Measurements from ENCODE around the gene CLCN6. TPM values are rescaled to one million over a fixed set of nuclear protein-coding genes. Genes with fewer than 3 reads are reported as not detected.

Gene CLCN6
- total and polyA plus RNA-seq, 10 of the 15 experiments (the other 5 are each of a cell fraction or from before 2014, with no cell fraction given) = 2.2 to 20.9 (median 10.2) TPM

DNA sequence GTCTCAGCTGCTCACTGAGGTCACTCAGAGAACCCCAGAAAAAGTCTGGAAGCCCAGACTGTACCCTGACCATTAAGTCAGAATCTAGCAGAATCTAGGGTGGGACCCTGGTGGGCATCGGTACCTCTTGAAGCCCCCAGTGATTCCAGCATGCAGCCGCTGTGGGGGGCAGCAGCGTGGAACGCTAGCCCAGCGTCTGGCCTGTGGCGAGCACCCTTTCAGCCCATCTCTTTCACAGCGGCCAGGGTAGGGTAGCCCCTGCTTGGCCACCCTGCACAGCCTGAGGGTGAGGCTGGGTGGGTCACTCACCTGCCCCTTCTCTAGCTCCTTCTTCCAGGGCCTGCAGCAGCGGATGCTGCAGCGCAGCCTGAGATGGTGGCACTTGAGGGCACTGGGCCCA is 27.7 kb upstream of the CLCN6 start:
- no peak for DNase-seq (ENCODE audit: low read depth, low spot score)
- TF ChIP-seq MTA3 (IDR thresholded peaks at IDR 0.05; ENCODE audit: borderline replicate concordance, low read length) = no peak
- TF ChIP-seq, protein P1, sequence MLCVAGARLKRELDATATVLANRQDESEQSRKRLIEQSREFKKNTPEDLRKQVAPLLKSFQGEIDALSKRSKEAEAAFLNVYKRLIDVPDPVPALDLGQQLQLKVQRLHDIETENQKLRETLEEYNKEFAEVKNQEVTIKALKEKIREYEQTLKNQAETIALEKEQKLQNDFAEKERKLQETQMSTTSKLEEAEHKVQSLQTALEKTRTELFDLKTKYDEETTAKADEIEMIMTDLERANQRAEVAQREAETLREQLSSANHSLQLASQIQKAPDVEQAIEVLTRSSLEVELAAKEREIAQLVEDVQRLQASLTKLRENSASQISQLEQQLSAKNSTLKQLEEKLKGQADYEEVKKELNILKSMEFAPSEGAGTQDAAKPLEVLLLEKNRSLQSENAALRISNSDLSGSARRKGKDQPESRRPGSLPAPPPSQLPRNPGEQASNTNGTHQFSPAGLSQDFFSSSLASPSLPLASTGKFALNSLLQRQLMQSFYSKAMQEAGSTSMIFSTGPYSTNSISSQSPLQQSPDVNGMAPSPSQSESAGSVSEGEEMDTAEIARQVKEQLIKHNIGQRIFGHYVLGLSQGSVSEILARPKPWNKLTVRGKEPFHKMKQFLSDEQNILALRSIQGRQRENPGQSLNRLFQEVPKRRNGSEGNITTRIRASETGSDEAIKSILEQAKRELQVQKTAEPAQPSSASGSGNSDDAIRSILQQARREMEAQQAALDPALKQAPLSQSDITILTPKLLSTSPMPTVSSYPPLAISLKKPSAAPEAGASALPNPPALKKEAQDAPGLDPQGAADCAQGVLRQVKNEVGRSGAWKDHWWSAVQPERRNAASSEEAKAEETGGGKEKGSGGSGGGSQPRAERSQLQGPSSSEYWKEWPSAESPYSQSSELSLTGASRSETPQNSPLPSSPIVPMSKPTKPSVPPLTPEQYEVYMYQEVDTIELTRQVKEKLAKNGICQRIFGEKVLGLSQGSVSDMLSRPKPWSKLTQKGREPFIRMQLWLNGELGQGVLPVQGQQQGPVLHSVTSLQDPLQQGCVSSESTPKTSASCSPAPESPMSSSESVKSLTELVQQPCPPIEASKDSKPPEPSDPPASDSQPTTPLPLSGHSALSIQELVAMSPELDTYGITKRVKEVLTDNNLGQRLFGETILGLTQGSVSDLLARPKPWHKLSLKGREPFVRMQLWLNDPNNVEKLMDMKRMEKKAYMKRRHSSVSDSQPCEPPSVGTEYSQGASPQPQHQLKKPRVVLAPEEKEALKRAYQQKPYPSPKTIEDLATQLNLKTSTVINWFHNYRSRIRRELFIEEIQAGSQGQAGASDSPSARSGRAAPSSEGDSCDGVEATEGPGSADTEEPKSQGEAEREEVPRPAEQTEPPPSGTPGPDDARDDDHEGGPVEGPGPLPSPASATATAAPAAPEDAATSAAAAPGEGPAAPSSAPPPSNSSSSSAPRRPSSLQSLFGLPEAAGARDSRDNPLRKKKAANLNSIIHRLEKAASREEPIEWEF (IDR thresholded peaks at IDR 0.05; ENCODE audit: insufficient replicate concordance, low read depth, low read length) = no peak
- no peak for TF ChIP-seq ZNF217 (IDR thresholded peaks at IDR 0.05)
- TF ChIP-seq MEF2A (IDR thresholded peaks at IDR 0.05; ENCODE audit: insufficient read depth, low read depth, low read length) = no peak
- Histone ChIP-seq H4K20me1 (ENCODE audit: control insufficient read depth, insufficient read depth) (no peaks in the 10 kb centered on the region), H3K4me3 (no peak overlapping the region), H3K79me2 (ENCODE audit: control insufficient read depth, insufficient read depth, low read length) (no peaks in the 10 kb centered on the region), H3K9me3 (replicated peaks; ENCODE audit: control insufficient read depth, insufficient read depth, low read length) (no peaks in the 10 kb centered on the region), H2AFZ (ENCODE audit: control insufficient read depth, low read depth, low read length) (no peak overlapping the region), H3K9ac (ENCODE audit: control insufficient read depth, insufficient read depth, low read length) (no peak overlapping the region), H3K4me1 (ENCODE audit: control insufficient read depth, insufficient read depth, low read length) (no peaks in the 10 kb centered on the region), H3K27ac (ENCODE audit: control insufficient read depth, insufficient read depth) (no peak overlapping the region), H3K36me3 (ENCODE audit: control insufficient read depth in 2 of 2, insufficient read depth in 2 of 2, low read length in 1 of 2) (no peaks in the 10 kb centered on the region), H3K4me2 (ENCODE audit: control insufficient read depth, insufficient read depth) (no peak overlapping the region), H3K27me3 (replicated peaks in 1 of 2; ENCODE audit: control insufficient read depth in 2 of 2, insufficient read depth in 2 of 2, low read length in 1 of 2) (no peaks in the 10 kb centered on the region)
- no peak for FAIRE-seq
- ChIA-PET CTCF (interaction anchor here (0.6 kb wide), 2 partner anchors 383 to 477 kb away, joined by 3 read pairs; no protein-coding TSS in a partner anchor), POLR2A (no interaction called here), SMC1A (ENCODE audit: uncharacterized antibody, unreplicated experiment) (no interaction called here), RAD21 (ENCODE audit: unreplicated experiment) (no interaction called here)
- no peak for ATAC-seq
- intact Hi-C loops (cut with micrococcal nuclease; ENCODE audit: unreplicated experiment) (no loop called here), in situ Hi-C loops (cut with MboI) (no loop called here)
- 68% methylated on average over 9 of the region's 9 CpGs for WGBS (ENCODE audit: insufficient coverage, insufficient replicate concordance, low lambda C conversion rate, missing lambda C conversion rate)
- BruUV-seq (replicated peaks) = no TSS peak
